ENCODE data around the gene ATF5.

GRCh38 chr19:49926515-49926914 is 2.5 kb upstream of the ATF5 start:
- TF ChIP-seq CTCF (conservative IDR thresholded peaks at IDR 0.05; ENCODE audit: low read length) (no peak), EZH2phosphoT487 (IDR thresholded peaks at IDR 0.05; ENCODE audit: borderline replicate concordance, low read depth, low read length) (no peak)
